Upper lobe of right lung (tissue), 1 donor: ENCODE results near the gene KPNA4. TPM values are rescaled to one million over a fixed set of nuclear protein-coding genes. Genes with fewer than 3 reads are reported as not detected.
A peak's percentile ranks its signal among the peaks of the same experiment; 100 is the strongest.

Experiments
- ATAC-seq: fragments of 200-7000 bp; cut with Tn5 transposase; one replicate; pipeline ENCODE4 v1.9.1; 2020; ENCODE audit warnings: mild to moderate bottlenecking, moderate library complexity
- DNase-seq: peaks from one replicate; pipeline ENCODE4 v3.0.0-alpha.2; 2020
- H3K27ac ChIP-seq: fragments of 200-600 bp; one replicate; pipeline ENCODE4 v1.8.0; 2022
- H3K27me3 ChIP-seq: fragments of 200-600 bp; one replicate; pipeline ENCODE4 v1.8.0; 2022; ENCODE audit warnings: mild to moderate bottlenecking
- H3K36me3 ChIP-seq: fragments of 200-600 bp; one replicate; pipeline ENCODE4 v1.8.0; 2022
- H3K4me1 ChIP-seq: fragments of 200-600 bp; one replicate; pipeline ENCODE4 v1.8.0; 2022
- H3K4me3 ChIP-seq: fragments of 200-600 bp; one replicate; pipeline ENCODE4 v1.8.0; 2022; ENCODE audit warnings: mild to moderate bottlenecking
- H3K9me3 ChIP-seq: fragments of 200-600 bp; one replicate; pipeline ENCODE4 v1.8.0; 2022
- CTCF ChIP-seq: fragments of 200-600 bp; IDR thresholded peaks from one replicate; pipeline ENCODE4 v1.8.0; 2022; ENCODE audit warnings: antibody characterized with exemption
- intact Hi-C: fragments of 100-400 bp; cut with DNase I; formaldehyde crosslinking; loops from one replicate; pipeline ENCODE4 v1.11.0; 2022
- long read RNA-seq: library from polyadenylated mRNA; unstranded; transcript quantifications from one replicate; pipeline ENCODE4 v2.0.0, GENCODE V29; 2021
- total RNA-seq: library from RNA; stranded (reverse); fragmentation: NEBNext Ultra II Directional; extraction: Animal tissue kit (Norgen Biotek cat#: 25700); gene quantifications from one replicate; pipeline ENCODE4 v1.2.1, GENCODE V29; 2021
- donor health status: DM: no; HTN: yes; CAD: no; lungs with severe emphysema.

KPNA4 gene, protein sequence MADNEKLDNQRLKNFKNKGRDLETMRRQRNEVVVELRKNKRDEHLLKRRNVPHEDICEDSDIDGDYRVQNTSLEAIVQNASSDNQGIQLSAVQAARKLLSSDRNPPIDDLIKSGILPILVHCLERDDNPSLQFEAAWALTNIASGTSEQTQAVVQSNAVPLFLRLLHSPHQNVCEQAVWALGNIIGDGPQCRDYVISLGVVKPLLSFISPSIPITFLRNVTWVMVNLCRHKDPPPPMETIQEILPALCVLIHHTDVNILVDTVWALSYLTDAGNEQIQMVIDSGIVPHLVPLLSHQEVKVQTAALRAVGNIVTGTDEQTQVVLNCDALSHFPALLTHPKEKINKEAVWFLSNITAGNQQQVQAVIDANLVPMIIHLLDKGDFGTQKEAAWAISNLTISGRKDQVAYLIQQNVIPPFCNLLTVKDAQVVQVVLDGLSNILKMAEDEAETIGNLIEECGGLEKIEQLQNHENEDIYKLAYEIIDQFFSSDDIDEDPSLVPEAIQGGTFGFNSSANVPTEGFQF
- total RNA-seq = 56.3 TPM
- long read RNA-seq, full-length matches to known transcripts = 105 of 117 reads
- long read RNA-seq, partial matches to known transcripts = 5 of 117 reads
- long read RNA-seq, other reads (novel, unspliced or antisense) = 7 of 117 reads

DNA sequence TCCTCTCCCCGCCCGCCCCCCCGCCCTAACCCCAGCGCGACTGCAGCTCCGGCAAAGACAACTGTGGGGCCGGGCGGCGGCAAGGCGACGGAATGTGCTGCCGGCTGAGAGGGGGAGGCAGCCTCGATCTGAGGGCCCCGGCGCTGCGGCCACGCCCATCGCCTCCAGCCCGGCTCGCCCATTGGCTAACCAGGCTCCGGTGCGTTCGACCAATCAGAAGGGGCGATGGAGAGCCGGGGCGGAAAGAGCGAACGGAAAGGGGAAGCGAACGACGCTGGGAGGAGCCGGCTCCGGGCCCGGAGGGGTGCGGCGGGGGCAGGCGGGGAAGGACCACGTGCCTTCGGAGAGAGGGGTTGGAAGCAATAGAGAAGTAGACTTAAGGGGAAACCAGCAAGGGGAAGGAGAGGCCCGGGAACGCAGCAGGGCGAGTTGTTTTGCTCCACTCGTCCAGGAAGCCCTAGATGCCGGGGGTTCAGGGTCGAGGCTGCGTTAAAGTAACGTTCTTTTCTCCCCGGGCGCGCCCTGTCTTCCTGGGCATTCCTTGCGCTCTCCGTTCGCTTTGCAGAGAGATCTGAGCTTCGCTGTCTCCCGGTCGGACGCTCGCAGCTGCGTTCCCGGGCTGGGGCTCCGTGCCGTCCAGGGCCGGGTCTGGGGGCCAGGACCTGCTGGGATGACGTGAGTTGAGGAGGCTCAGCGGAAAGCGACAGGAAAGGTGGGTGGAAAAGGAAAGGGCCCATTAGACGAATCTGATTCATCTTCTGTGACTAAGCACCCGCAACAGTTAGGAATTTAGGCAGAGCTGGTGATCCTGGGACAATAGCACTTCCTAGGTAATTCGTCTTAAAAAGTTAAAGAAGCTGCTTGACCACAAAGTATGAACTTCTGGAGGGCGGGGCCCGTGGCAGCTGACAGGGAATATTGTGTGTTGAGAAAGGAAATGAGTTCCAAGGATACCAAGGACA is at the start of gene KPNA4:
KPNA4 (minus strand) TSS at position 130 of the 962 bp plus-strand sequence. CDS start 289 bp downstream, outside the sequence.
- no peaks in the 10 kb centered on the region for H3K9me3 ChIP-seq
- H3K4me3 ChIP-seq = peak within 1 kb of the TSS; percentile 84
- peak within 1 kb of the TSS; percentile 98 for H3K27ac ChIP-seq
- no peak for TF ChIP-seq CTCF
- H3K36me3 ChIP-seq = no peaks in the 10 kb centered on the region
- no peaks in the 10 kb centered on the region for H3K27me3 ChIP-seq
- intact Hi-C loops = no loop called here
- peak; percentile 97 for ATAC-seq
- H3K4me1 ChIP-seq = peaks cover 49% of the 10 kb centered on the region
- DNase-seq = peak; percentile 99

DNA sequence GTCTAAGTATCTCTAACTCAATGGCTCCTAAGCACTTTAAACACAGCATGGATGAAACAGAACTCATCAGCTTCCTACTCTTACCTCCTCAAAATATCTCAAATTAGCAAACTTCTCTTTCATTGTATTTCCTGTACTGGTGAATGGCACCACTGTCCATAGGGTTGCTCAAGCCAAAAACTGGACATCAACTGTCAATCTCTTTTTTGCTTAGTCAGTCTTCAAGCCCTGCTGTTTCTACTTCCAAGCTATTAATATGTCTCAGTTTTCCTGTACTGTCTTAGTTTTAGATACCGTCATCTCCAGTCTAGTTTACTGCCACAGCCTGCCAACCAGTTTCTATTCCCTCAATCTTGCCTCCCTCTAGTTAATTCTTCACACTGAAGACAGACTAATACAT is 48.3 kb upstream of the KPNA4 start:
- no peaks in the 10 kb centered on the region for H3K27me3 ChIP-seq
- intact Hi-C loops = no loop called here
- DNase-seq = no peak
- no peaks in the 10 kb centered on the region for H3K36me3 ChIP-seq
- TF ChIP-seq CTCF = no peak
- H3K4me1 ChIP-seq = no peaks in the 10 kb centered on the region
- H3K27ac ChIP-seq = no peak overlapping the region
- H3K4me3 ChIP-seq = no peak overlapping the region
- no peak for ATAC-seq
- no peaks in the 10 kb centered on the region for H3K9me3 ChIP-seq

GRCh38 chr3:160612386-160613075 is 47.2 kb upstream of the KPNA4 start:
- intact Hi-C loops = no loop called here
- no peak for TF ChIP-seq CTCF
- Histone ChIP-seq H3K27ac (no peak overlapping the region), H3K4me1 (no peaks in the 10 kb centered on the region), H3K36me3 (no peaks in the 10 kb centered on the region), H3K9me3 (no peaks in the 10 kb centered on the region), H3K27me3 (no peaks in the 10 kb centered on the region), H3K4me3 (no peak overlapping the region)
- DNase-seq = no peak
- no peak for ATAC-seq

DNA sequence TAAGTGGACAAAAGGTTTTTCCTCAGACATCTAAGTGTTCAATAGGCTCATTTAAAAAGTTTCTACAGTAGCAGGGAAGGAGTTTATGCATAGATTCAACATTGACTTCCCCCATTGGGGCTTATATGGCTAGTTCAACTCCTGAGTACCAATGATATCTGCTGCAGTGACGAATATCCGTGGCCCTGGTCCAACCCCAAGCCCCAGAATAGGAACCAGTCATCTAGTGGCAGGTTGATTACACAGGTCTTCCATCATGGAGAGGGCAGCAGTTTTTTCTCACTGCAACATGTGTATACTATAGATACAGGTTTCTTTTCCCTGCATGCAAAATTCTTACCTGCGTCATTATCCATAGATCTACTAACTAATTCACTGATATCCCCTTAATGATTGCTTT is 45.8 kb upstream of the KPNA4 start:
- intact Hi-C loops = no loop called here

More for the DNA sequence above, 45.8 kb upstream of the KPNA4 start:
- ATAC-seq = no peak
- H3K36me3 ChIP-seq = no peaks in the 10 kb centered on the region
- no peak overlapping the region for H3K27ac ChIP-seq
- no peaks in the 10 kb centered on the region for H3K27me3 ChIP-seq
- H3K9me3 ChIP-seq = no peaks in the 10 kb centered on the region
- no peaks in the 10 kb centered on the region for H3K4me1 ChIP-seq
- DNase-seq = no peak
- H3K4me3 ChIP-seq = no peak overlapping the region
- TF ChIP-seq CTCF = no peak
